ENCODE results near the gene MGAT3. TPM values are rescaled to one million over a fixed set of nuclear protein-coding genes. Genes with fewer than 3 reads are reported as not detected.

Gene MGAT3
- total RNA-seq, 1 experiment from 2014 or later, result 0.20 TPM

DNA sequence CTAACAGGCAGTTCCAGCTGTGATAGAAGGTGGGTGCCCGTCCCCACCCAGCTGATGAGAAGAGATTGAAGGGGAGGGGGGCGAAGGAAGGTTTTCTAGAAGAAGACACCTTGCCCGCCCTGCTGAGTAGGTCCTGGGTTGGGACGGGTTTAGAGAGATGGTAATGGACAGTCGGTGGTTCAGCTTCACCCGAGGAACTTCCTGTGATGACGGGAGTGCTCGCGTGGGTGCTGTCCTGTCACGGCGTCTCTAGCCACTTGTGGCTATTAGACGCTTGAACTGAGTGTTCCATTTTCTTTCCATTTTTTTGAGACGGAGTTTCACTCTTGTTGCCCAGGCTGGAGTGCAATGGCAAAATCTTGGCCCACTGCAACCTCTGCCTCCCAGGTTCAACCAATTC lies 27.6 kb upstream of the MGAT3 start:
- TF ChIP-seq EGR1 (IDR thresholded peaks at IDR 0.05; ENCODE audit: low read depth) (no peak), TCF7L2 (IDR thresholded peaks at IDR 0.05; ENCODE audit: borderline replicate concordance, extremely low read depth, insufficient read depth, insufficient read length) (no peak), POLR2AphosphoS5 (IDR thresholded peaks at IDR 0.05; ENCODE audit: low read depth, low read length) (no peak), ZFX (IDR thresholded peaks at IDR 0.05) (no peak), RAD21 (IDR thresholded peaks at IDR 0.05; ENCODE audit: low read depth) (no peak), POLR2A (IDR thresholded peaks at IDR 0.05; ENCODE audit: borderline replicate concordance, extremely low read depth, insufficient read depth, insufficient read length) (no peak), ZNF274 (IDR thresholded peaks at IDR 0.05; ENCODE audit: low read depth, low read length) (no peak)
- TF ChIP-seq, protein P1, sequence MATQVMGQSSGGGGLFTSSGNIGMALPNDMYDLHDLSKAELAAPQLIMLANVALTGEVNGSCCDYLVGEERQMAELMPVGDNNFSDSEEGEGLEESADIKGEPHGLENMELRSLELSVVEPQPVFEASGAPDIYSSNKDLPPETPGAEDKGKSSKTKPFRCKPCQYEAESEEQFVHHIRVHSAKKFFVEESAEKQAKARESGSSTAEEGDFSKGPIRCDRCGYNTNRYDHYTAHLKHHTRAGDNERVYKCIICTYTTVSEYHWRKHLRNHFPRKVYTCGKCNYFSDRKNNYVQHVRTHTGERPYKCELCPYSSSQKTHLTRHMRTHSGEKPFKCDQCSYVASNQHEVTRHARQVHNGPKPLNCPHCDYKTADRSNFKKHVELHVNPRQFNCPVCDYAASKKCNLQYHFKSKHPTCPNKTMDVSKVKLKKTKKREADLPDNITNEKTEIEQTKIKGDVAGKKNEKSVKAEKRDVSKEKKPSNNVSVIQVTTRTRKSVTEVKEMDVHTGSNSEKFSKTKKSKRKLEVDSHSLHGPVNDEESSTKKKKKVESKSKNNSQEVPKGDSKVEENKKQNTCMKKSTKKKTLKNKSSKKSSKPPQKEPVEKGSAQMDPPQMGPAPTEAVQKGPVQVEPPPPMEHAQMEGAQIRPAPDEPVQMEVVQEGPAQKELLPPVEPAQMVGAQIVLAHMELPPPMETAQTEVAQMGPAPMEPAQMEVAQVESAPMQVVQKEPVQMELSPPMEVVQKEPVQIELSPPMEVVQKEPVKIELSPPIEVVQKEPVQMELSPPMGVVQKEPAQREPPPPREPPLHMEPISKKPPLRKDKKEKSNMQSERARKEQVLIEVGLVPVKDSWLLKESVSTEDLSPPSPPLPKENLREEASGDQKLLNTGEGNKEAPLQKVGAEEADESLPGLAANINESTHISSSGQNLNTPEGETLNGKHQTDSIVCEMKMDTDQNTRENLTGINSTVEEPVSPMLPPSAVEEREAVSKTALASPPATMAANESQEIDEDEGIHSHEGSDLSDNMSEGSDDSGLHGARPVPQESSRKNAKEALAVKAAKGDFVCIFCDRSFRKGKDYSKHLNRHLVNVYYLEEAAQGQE (IDR thresholded peaks at IDR 0.05; ENCODE audit: low read depth), result no peak
- TF ChIP-seq, protein P2, sequence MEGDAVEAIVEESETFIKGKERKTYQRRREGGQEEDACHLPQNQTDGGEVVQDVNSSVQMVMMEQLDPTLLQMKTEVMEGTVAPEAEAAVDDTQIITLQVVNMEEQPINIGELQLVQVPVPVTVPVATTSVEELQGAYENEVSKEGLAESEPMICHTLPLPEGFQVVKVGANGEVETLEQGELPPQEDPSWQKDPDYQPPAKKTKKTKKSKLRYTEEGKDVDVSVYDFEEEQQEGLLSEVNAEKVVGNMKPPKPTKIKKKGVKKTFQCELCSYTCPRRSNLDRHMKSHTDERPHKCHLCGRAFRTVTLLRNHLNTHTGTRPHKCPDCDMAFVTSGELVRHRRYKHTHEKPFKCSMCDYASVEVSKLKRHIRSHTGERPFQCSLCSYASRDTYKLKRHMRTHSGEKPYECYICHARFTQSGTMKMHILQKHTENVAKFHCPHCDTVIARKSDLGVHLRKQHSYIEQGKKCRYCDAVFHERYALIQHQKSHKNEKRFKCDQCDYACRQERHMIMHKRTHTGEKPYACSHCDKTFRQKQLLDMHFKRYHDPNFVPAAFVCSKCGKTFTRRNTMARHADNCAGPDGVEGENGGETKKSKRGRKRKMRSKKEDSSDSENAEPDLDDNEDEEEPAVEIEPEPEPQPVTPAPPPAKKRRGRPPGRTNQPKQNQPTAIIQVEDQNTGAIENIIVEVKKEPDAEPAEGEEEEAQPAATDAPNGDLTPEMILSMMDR (IDR thresholded peaks at IDR 0.05 in 2 of 3, conservative IDR thresholded peaks at IDR 0.05 in 1 of 3; ENCODE audit: borderline replicate concordance in 1 of 3, insufficient read depth in 1 of 3, low read depth in 2 of 3, low read length in 2 of 3), result no peak
- H4K20me1 ChIP-seq (ENCODE audit: insufficient read depth), result no peaks in the 10 kb centered on the region
- H3K27ac ChIP-seq (ENCODE audit: low read depth, low read length), result 0 out of 2 replicates have a peak overlapping the region, but pooled peaks have one; percentile 24
- no peaks in the 10 kb centered on the region for H3K9me3 ChIP-seq (ENCODE audit: control insufficient read depth in 1 of 2, insufficient read depth in 1 of 2, low read depth in 1 of 2, low read length in 2 of 2)
- CTCF ChIA-PET, result no interaction called here
- H3K27me3 ChIP-seq (ENCODE audit: insufficient read depth, low read length), result no peaks in the 10 kb centered on the region
- no peak overlapping the region for H2AFZ ChIP-seq (ENCODE audit: low read depth, low read length, poor library complexity, severe bottlenecking)
- RAD21 ChIA-PET (ENCODE audit: low non-redundant PET in 1 of 2, low total read pairs in 2 of 2, uncharacterized antibody in 2 of 2, unreplicated experiment in 2 of 2), result no interaction called here
- no peak overlapping the region for H3K9ac ChIP-seq (ENCODE audit: low read length)
- no peak for DNase-seq (ENCODE audit: low read depth, low spot score)
- peaks cover 10 to 11% of the 10 kb centered on the region in 2 experiments; a peak in 3 of 4 replicates for H3K4me1 ChIP-seq (ENCODE audit: control insufficient read depth in 1 of 2, insufficient read depth in 2 of 2, low read length in 2 of 2)
- intact Hi-C loops (cut with micrococcal nuclease), result no loop called here
- peaks cover 5 to 12% of the 10 kb centered on the region in 2 experiments; a peak in 2 of 4 replicates for H3K36me3 ChIP-seq (ENCODE audit: control insufficient read depth in 1 of 2, insufficient read depth in 2 of 2, low read length in 2 of 2)
- 0 out of 2 replicates have a peak overlapping the region, but pooled peaks have one; percentile 17 for H3K4me2 ChIP-seq (ENCODE audit: low read length)
- no peak overlapping the region for H3K4me3 ChIP-seq (replicated peaks in 1 of 2; ENCODE audit: low read depth in 1 of 2, low read length in 2 of 2)
- ATAC-seq, result no peak
- H3K79me2 ChIP-seq (ENCODE audit: insufficient read depth, low read length), result no peaks in the 10 kb centered on the region
- no TSS peak for BruUV-seq (replicated peaks)
- POLR2A ChIA-PET, result no interaction called here
- H3K9me2 ChIP-seq (ENCODE audit: insufficient read depth), result no peaks in the 10 kb centered on the region

All from HCT116 (cell line).